H9 (cell line): ENCODE measurements around the gene IFT27. TPM values are rescaled to one million over a fixed set of nuclear protein-coding genes. Genes with fewer than 3 reads are reported as not detected.

Experiments
- DNase-seq: peaks from one replicate; pipeline ENCODE4 v3.0.0-alpha.2; 2017
- H2AFZ ChIP-seq: one replicate; pipeline ENCODE4 v1.6.1; 2013; ENCODE audit warnings: mild to moderate bottlenecking, low read length, control low read depth, moderate library complexity
- H2AK5ac ChIP-seq: 2 replicates; pipeline ENCODE4 v1.6.1; 2013; ENCODE audit warnings: low read length, control low read depth, mixed read lengths; ENCODE audit not compliant: insufficient read length
- H2BK120ac ChIP-seq: one replicate; pipeline ENCODE4 v1.6.1; 2013; ENCODE audit warnings: low read depth, mild to moderate bottlenecking, low read length, control low read depth, inconsistent platforms; ENCODE audit not compliant: poor library complexity, severe bottlenecking
- H2BK12ac ChIP-seq: 2 replicates; pipeline ENCODE4 v1.6.1; 2013; ENCODE audit warnings: low read length, control low read depth, mixed read lengths, low read depth; ENCODE audit not compliant: insufficient read length
- H2BK15ac ChIP-seq: 2 replicates; pipeline ENCODE4 v1.6.1; 2013; ENCODE audit warnings: low read depth, low read length, control low read depth
- H2BK20ac ChIP-seq: one replicate; pipeline ENCODE4 v1.6.1; 2013; ENCODE audit warnings: low read depth, mild to moderate bottlenecking, low read length, control low read depth, inconsistent platforms; ENCODE audit not compliant: poor library complexity, severe bottlenecking
- H2BK5ac ChIP-seq: 2 replicates; pipeline ENCODE4 v1.6.1; 2013; ENCODE audit warnings: low read length, control low read depth, mixed read lengths; ENCODE audit not compliant: insufficient read length
- H3K14ac ChIP-seq: 2 replicates; pipeline ENCODE4 v1.6.1; 2013; ENCODE audit warnings: low read length, control low read depth; ENCODE audit not compliant: insufficient read depth
- H3K18ac ChIP-seq: 2 replicates; pipeline ENCODE4 v1.6.1; 2013; ENCODE audit warnings: low read depth, mild to moderate bottlenecking, mixed read lengths, low read length, control low read depth; ENCODE audit not compliant: insufficient read length
- H3K23ac ChIP-seq: 2 replicates; pipeline ENCODE4 v1.6.1; 2013; ENCODE audit warnings: low read length, control low read depth, mixed read lengths, low read depth; ENCODE audit not compliant: insufficient read length
- H3K23me2 ChIP-seq: 2 replicates; pipeline ENCODE4 v1.6.1; 2013; ENCODE audit warnings: low read depth, mild to moderate bottlenecking, mixed read lengths, low read length, control low read depth; ENCODE audit not compliant: insufficient read length, poor library complexity, severe bottlenecking
- H3K27ac ChIP-seq: 2 replicates; pipeline ENCODE4 v1.5.1; 2013; ENCODE audit warnings: low read length, control low read depth, mixed read lengths, low read depth; ENCODE audit not compliant: insufficient read length
- H3K27me3 ChIP-seq: 2 replicates; pipeline ENCODE4 v1.6.1; 2013; ENCODE audit warnings: low read length, control low read depth, inconsistent platforms; ENCODE audit not compliant: insufficient read depth
- H3K4ac ChIP-seq: 2 replicates; pipeline ENCODE4 v1.6.1; 2013; ENCODE audit warnings: low read depth, mild to moderate bottlenecking, control low read depth, inconsistent platforms, low read length, moderate library complexity
- H3K4me1 ChIP-seq: 2 replicates; pipeline ENCODE4 v1.6.1; 2013; ENCODE audit warnings: low read length, control low read depth, inconsistent platforms; ENCODE audit not compliant: insufficient read depth
- H3K4me2 ChIP-seq: 2 replicates; pipeline ENCODE4 v1.6.1; 2013; ENCODE audit warnings: low read length, control low read depth, mixed read lengths; ENCODE audit not compliant: insufficient read length, insufficient read depth
- H3K56ac ChIP-seq: 2 replicates; pipeline ENCODE4 v1.6.1; 2013; ENCODE audit warnings: low read depth, mild to moderate bottlenecking, mixed read lengths, low read length, control low read depth; ENCODE audit not compliant: insufficient read length
- H3K79me1 ChIP-seq: 2 replicates; pipeline ENCODE4 v1.6.1; 2013; ENCODE audit warnings: low read depth, mild to moderate bottlenecking, moderate library complexity, low read length, control low read depth, inconsistent platforms; ENCODE audit not compliant: insufficient read depth, poor library complexity, severe bottlenecking
- H3K79me2 ChIP-seq: 2 replicates; pipeline ENCODE4 v1.6.1; 2013; ENCODE audit warnings: low read length, control low read depth, inconsistent platforms; ENCODE audit not compliant: insufficient read depth
- H3K9ac ChIP-seq: 2 replicates; pipeline ENCODE4 v1.6.1; 2013; ENCODE audit warnings: low read length, control low read depth, mixed read lengths; ENCODE audit not compliant: insufficient read length; ENCODE audit errors: extremely low read depth
- H3K9me3 ChIP-seq: one replicate; pipeline ENCODE4 v1.6.1; 2013; ENCODE audit warnings: low read depth, low read length, inconsistent platforms; ENCODE audit not compliant: control insufficient read depth
- H3T11ph ChIP-seq: one replicate; pipeline ENCODE4 v1.6.1; 2013; ENCODE audit warnings: mild to moderate bottlenecking, low read length, control low read depth, inconsistent platforms
- H4K20me1 ChIP-seq: one replicate; pipeline ENCODE4 v1.6.1; 2013; ENCODE audit not compliant: control insufficient read depth, insufficient read length, insufficient read depth
- H4K5ac ChIP-seq: 2 replicates; pipeline ENCODE4 v1.6.1; 2013; ENCODE audit warnings: low read depth, mild to moderate bottlenecking, mixed read lengths, low read length, control low read depth; ENCODE audit not compliant: insufficient read length
- H4K8ac ChIP-seq: replicated peaks from 2 replicates; pipeline ENCODE4 v1.6.1; 2013; ENCODE audit warnings: low read length, control low read depth, mixed read lengths, low read depth; ENCODE audit not compliant: insufficient read length
- H4K91ac ChIP-seq: 2 replicates; pipeline ENCODE4 v1.6.1; 2013; ENCODE audit warnings: low read depth, mild to moderate bottlenecking, moderate library complexity, mixed read lengths, low read length, control low read depth; ENCODE audit not compliant: insufficient read length
- H3K27ac Mint-ChIP-seq, 3 experiments: 2 replicates in 2 of 3; 3 replicates in 1 of 3; pipeline ENCODE4 v1.8.0; 2020 to 2021; ENCODE audit warnings: mixed read lengths in 3 of 3, mild to moderate bottlenecking in 1 of 3, moderate library complexity in 1 of 3
- H3K27me3 Mint-ChIP-seq: 2 replicates; pipeline ENCODE4 v1.8.0; 2021; ENCODE audit warnings: low read depth, mild to moderate bottlenecking, moderate library complexity, mixed read lengths
- H3K36me3 Mint-ChIP-seq, 3 experiments: 2 replicates in 2 of 3; 3 replicates in 1 of 3; pipeline ENCODE4 v1.8.0; 2020 to 2021; ENCODE audit warnings: low read depth in 3 of 3, mixed read lengths in 3 of 3; ENCODE audit not compliant: insufficient read depth in 1 of 3
- H3K4me1 Mint-ChIP-seq, 2 experiments: 2 replicates each; pipeline ENCODE4 v1.8.0; 2020; ENCODE audit warnings: mixed read lengths in 2 of 2
- H3K4me3 Mint-ChIP-seq, 2 experiments: 2 replicates in 1 of 2; 3 replicates in 1 of 2; pipeline ENCODE4 v1.8.0; 2020 to 2021; ENCODE audit warnings: mild to moderate bottlenecking in 2 of 2, mixed read lengths in 2 of 2, moderate library complexity in 1 of 2
- H3K9me3 Mint-ChIP-seq, 2 experiments: 2 replicates in 1 of 2; 3 replicates in 1 of 2; pipeline ENCODE4 v1.8.0; 2020; ENCODE audit warnings: mild to moderate bottlenecking in 2 of 2, mixed read lengths in 2 of 2, moderate library complexity in 1 of 2
- WGBS: extraction: QIAGEN DNeasy Blood & Tissue Kit; methylation state at CpG from one replicate; pipeline ENCODE4 v1.1.7; 2013; ENCODE audit warnings: missing lambda C conversion rate, low lambda C conversion rate, mixed read lengths; ENCODE audit not compliant: insufficient read length; ENCODE audit errors: extremely low coverage; 5-methylcytosine and 5-hydroxymethylcytosine counted together
- total RNA-seq: library from RNA; stranded (reverse); gene quantifications from 2 replicates; pipeline ENCODE4 v1.2.1, GENCODE V29; 2021
- TF ChIP-seq, protein P1 (sequence below): fragments of 200-600 bp; sonication (generic); conservative IDR thresholded peaks from 3 replicates; pipeline ENCODE4 v1.8.0; 2021; ENCODE audit warnings: antibody characterized with exemption, mild to moderate bottlenecking

Gene IFT27
- total RNA-seq, 1 experiment from 2014 or later = 43.4 TPM

DNA sequence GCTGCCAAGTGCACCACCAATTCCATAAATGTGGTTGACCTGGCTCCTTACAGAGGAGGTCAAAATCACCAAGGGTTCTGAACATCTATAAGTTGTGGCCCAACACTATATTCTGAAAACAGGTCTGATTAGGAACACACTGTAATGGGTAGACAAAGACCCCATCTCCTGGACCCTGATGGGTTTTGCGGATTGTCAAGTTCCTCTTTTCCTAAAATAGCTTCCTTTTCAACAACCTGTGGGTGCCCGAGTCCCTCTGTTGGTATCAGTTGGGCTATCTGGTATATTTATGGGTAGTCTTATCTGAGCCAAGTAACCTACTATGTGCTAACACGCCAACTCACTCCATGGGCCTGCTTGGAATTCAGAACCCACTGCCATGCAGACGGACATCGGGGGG lies 62.5 kb downstream of the IFT27 start:
- no peaks in the 10 kb centered on the region for H3K4me1 Mint-ChIP-seq
- no peak overlapping the region for H2BK5ac ChIP-seq
- no peak overlapping the region for H3K4ac ChIP-seq
- TF ChIP-seq, protein P1, sequence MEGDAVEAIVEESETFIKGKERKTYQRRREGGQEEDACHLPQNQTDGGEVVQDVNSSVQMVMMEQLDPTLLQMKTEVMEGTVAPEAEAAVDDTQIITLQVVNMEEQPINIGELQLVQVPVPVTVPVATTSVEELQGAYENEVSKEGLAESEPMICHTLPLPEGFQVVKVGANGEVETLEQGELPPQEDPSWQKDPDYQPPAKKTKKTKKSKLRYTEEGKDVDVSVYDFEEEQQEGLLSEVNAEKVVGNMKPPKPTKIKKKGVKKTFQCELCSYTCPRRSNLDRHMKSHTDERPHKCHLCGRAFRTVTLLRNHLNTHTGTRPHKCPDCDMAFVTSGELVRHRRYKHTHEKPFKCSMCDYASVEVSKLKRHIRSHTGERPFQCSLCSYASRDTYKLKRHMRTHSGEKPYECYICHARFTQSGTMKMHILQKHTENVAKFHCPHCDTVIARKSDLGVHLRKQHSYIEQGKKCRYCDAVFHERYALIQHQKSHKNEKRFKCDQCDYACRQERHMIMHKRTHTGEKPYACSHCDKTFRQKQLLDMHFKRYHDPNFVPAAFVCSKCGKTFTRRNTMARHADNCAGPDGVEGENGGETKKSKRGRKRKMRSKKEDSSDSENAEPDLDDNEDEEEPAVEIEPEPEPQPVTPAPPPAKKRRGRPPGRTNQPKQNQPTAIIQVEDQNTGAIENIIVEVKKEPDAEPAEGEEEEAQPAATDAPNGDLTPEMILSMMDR = no peak
- no peak overlapping the region for H2BK12ac ChIP-seq
- no peak overlapping the region for H3K4me2 ChIP-seq
- DNase-seq = no peak
- no peak overlapping the region for H3K18ac ChIP-seq
- no peaks in the 10 kb centered on the region for H3K4me1 ChIP-seq
- WGBS = no CpG with 5 or more reads among the region's 5 CpGs
- H4K91ac ChIP-seq = no peak overlapping the region
- H2AK5ac ChIP-seq = no peak overlapping the region
- H3K9me3 Mint-ChIP-seq = no peaks in the 10 kb centered on the region
- H3K9ac ChIP-seq = no peak overlapping the region
- no peak overlapping the region for H3T11ph ChIP-seq
- H3K9me3 ChIP-seq = no peaks in the 10 kb centered on the region
- no peaks in the 10 kb centered on the region for H3K27me3 ChIP-seq
- H3K27me3 Mint-ChIP-seq = peaks cover 39% of the 10 kb centered on the region
- no peak overlapping the region for H3K56ac ChIP-seq
- H3K27ac ChIP-seq = no peak overlapping the region
- H4K20me1 ChIP-seq = no peaks in the 10 kb centered on the region
- no peak overlapping the region for H3K14ac ChIP-seq
- no peak overlapping the region for H2BK20ac ChIP-seq
- no peak overlapping the region for H3K23ac ChIP-seq
- no peak overlapping the region for H2BK120ac ChIP-seq
- no peak overlapping the region for H4K5ac ChIP-seq
- no peaks in the 10 kb centered on the region for H3K79me2 ChIP-seq
- H3K79me1 ChIP-seq = no peaks in the 10 kb centered on the region
- no peaks in the 10 kb centered on the region for H3K36me3 Mint-ChIP-seq
- H3K4me3 Mint-ChIP-seq = no peak overlapping the region
- H4K8ac ChIP-seq = no peak overlapping the region
- no peak overlapping the region for H3K27ac Mint-ChIP-seq
- no peaks in the 10 kb centered on the region for H3K23me2 ChIP-seq
- no peak overlapping the region for H2AFZ ChIP-seq
- no peak overlapping the region for H2BK15ac ChIP-seq

Other genes with a start within 250 kb of the IFT27 start
- gene EIF3D, start 247.0 kb downstream of the IFT27 start, total RNA-seq = 189 and 198 TPM in 2 replicates
- not detected in 2 replicates for gene CACNG2, start 72.4 kb downstream of the IFT27 start, total RNA-seq
- gene PVALB, start 40.9 kb upstream of the IFT27 start, total RNA-seq = 2.7 and 3.0 TPM in 2 replicates
- gene NCF4, start 84.9 kb upstream of the IFT27 start, total RNA-seq = not detected in 2 replicates
- not detected in 2 replicates for gene CSF2RB, start 137.5 kb upstream of the IFT27 start, total RNA-seq
- 31.2 and 31.9 TPM in 2 replicates for gene TST, start 243.3 kb upstream of the IFT27 start, total RNA-seq
- gene MPST, start 243.6 kb upstream of the IFT27 start, total RNA-seq = 70.5 and 72.8 TPM in 2 replicates